Measurements from ENCODE around the gene DDX24. TPM values are rescaled to one million over a fixed set of nuclear protein-coding genes. Genes with fewer than 3 reads are reported as not detected.

Gene DDX24
- total RNA-seq, 2 donors from 2014 or later, result 131 to 137 TPM

DNA sequence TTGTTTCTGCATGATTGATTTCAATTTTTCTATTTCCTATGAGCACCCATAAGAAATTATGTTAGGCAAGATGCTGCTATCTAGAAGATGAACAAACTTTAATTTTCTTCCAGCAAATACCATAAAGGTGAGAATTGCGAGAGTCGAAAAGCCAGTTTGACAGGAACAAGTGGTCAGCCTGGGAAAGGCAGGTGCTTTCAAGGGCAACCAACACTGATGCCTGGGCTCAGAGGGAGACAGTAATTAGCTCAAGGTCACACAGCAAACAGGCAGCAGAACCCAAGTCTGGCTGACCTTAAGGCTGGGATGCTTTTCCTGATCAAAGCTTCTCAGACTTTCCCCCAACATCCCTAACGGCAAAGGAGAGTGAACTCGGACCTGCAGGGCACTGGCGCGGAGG lies 61.7 kb downstream of the DDX24 start:
- peaks cover 11% of the 10 kb centered on the region for H3K27me3 Mint-ChIP-seq (ENCODE audit: insufficient read depth)
- no peak overlapping the region for H3K27ac Mint-ChIP-seq
- H3K9me3 Mint-ChIP-seq, result no peaks in the 10 kb centered on the region
- H3K9me3 ChIP-seq (ENCODE audit: control insufficient read depth, low read length), result no peaks in the 10 kb centered on the region
- no peak for DNase-seq
- no peak overlapping the region for H3K4me3 ChIP-seq (ENCODE audit: low read length)
- TF ChIP-seq, protein P1, sequence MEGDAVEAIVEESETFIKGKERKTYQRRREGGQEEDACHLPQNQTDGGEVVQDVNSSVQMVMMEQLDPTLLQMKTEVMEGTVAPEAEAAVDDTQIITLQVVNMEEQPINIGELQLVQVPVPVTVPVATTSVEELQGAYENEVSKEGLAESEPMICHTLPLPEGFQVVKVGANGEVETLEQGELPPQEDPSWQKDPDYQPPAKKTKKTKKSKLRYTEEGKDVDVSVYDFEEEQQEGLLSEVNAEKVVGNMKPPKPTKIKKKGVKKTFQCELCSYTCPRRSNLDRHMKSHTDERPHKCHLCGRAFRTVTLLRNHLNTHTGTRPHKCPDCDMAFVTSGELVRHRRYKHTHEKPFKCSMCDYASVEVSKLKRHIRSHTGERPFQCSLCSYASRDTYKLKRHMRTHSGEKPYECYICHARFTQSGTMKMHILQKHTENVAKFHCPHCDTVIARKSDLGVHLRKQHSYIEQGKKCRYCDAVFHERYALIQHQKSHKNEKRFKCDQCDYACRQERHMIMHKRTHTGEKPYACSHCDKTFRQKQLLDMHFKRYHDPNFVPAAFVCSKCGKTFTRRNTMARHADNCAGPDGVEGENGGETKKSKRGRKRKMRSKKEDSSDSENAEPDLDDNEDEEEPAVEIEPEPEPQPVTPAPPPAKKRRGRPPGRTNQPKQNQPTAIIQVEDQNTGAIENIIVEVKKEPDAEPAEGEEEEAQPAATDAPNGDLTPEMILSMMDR (conservative IDR thresholded peaks at IDR 0.05), result no peak
- no peaks in the 10 kb centered on the region for H3K36me3 Mint-ChIP-seq (ENCODE audit: low read depth)
- H3K27me3 ChIP-seq (ENCODE audit: control insufficient read depth, insufficient read depth, low read length, poor library complexity, severe bottlenecking), result peaks cover 5% of the 10 kb centered on the region
- H3K9ac ChIP-seq (ENCODE audit: extremely low read depth, low read length, poor library complexity, severe bottlenecking), result no peak overlapping the region
- WGBS, 2 experiments (ENCODE audit: insufficient coverage in 1 of 2, insufficient read length in 1 of 2), result 92 to 93% methylated on average over 4 to 6 of the region's 6 CpGs
- H3K27ac ChIP-seq (ENCODE audit: low read depth, low read length), result no peak overlapping the region
- no peaks in the 10 kb centered on the region for H3K36me3 ChIP-seq (ENCODE audit: control insufficient read depth, insufficient read depth, low read length)
- H3K4me3 Mint-ChIP-seq, result no peak overlapping the region
- peaks cover 15% of the 10 kb centered on the region for H3K4me1 Mint-ChIP-seq
- peaks cover 8% of the 10 kb centered on the region for H3K4me1 ChIP-seq (ENCODE audit: control insufficient read depth, insufficient read depth, low read length)

DNA sequence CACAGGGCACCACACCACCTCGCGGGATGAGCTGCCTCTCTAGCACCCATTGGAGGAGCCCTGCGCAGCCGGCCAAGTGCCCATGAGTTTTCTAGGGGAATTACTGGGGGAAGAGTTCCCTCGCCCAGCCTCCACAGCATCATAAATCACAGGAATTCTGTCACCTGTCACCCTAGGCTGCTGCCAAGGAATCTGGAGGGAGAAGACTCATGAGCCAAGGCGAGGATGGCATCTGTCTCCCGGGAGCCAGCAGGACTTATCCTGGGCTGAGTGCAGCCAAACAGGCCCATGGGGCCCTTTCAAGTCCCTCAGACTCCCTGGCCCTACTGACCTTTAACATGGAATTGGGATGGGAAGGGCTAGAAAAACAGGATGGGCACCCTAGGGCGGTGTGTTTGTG lies 62.7 kb downstream of the DDX24 start:
- H3K4me1 ChIP-seq (ENCODE audit: control insufficient read depth, insufficient read depth, low read length), result peaks cover 8% of the 10 kb centered on the region
- WGBS, 2 experiments (ENCODE audit: insufficient coverage in 1 of 2, insufficient read length in 1 of 2), result 87 to 94% methylated on average over 6 to 8 of the region's 8 CpGs
- Mint-ChIP-seq H3K27me3 (ENCODE audit: insufficient read depth) (peaks cover 11% of the 10 kb centered on the region), H3K36me3 (ENCODE audit: low read depth) (no peaks in the 10 kb centered on the region), H3K27ac (no peak overlapping the region), H3K4me1 (peaks cover 15% of the 10 kb centered on the region), H3K9me3 (no peaks in the 10 kb centered on the region), H3K4me3 (no peak overlapping the region)
- TF ChIP-seq, protein P1 (conservative IDR thresholded peaks at IDR 0.05), result no peak
- no peaks in the 10 kb centered on the region for H3K36me3 ChIP-seq (ENCODE audit: control insufficient read depth, insufficient read depth, low read length)
- peaks cover 5% of the 10 kb centered on the region for H3K27me3 ChIP-seq (ENCODE audit: control insufficient read depth, insufficient read depth, low read length, poor library complexity, severe bottlenecking)
- H3K9ac ChIP-seq (ENCODE audit: extremely low read depth, low read length, poor library complexity, severe bottlenecking), result no peak overlapping the region
- no peak overlapping the region for H3K4me3 ChIP-seq (ENCODE audit: low read length)
- H3K27ac ChIP-seq (ENCODE audit: low read depth, low read length), result no peak overlapping the region
- H3K9me3 ChIP-seq (ENCODE audit: control insufficient read depth, low read length), result no peaks in the 10 kb centered on the region
- DNase-seq, result no peak

DNA sequence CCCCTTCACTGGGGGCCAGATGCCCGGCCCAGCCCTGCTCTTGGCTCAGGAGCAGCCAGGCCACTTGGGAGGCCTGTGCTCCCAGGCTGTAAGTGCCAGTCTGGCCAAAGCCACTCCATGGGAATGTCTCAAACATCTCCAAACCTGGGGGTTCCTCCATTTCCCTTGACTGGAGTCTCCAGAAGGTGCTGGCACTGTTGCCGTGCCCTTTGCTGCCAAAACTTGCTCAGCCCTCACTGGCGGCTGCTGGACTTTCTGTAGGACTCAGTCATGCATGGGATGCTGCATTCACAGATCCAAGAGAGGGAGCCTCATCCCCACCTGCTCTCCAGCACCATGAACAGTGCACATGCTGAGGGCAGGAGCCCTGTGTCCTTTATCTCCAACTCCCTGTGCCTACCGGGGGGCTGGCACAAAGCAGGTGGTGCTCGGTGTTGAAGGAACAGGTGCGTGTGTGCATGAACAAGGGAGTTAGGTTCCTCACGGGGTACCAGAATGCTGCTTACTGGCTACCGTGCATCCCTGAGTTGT lies 64.5 kb downstream of the DDX24 start:
- Histone ChIP-seq H3K9me3 (ENCODE audit: control insufficient read depth, low read length) (no peaks in the 10 kb centered on the region), H3K9ac (ENCODE audit: extremely low read depth, low read length, poor library complexity, severe bottlenecking) (no peak overlapping the region), H3K36me3 (ENCODE audit: control insufficient read depth, insufficient read depth, low read length) (no peaks in the 10 kb centered on the region), H3K27me3 (ENCODE audit: control insufficient read depth, insufficient read depth, low read length, poor library complexity, severe bottlenecking) (peaks cover 5% of the 10 kb centered on the region), H3K4me3 (ENCODE audit: low read length) (no peak overlapping the region), H3K27ac (ENCODE audit: low read depth, low read length) (no peak overlapping the region), H3K4me1 (ENCODE audit: control insufficient read depth, insufficient read depth, low read length) (no peaks in the 10 kb centered on the region)
- TF ChIP-seq, protein P1 (conservative IDR thresholded peaks at IDR 0.05), result no peak
- WGBS, 2 experiments (ENCODE audit: insufficient coverage in 1 of 2, insufficient read length in 1 of 2), result 87 to 90% methylated on average over 6 to 8 of the region's 8 CpGs
- no peaks in the 10 kb centered on the region for H3K9me3 Mint-ChIP-seq
- no peak for DNase-seq
- H3K27ac Mint-ChIP-seq, result no peak overlapping the region
- no peaks in the 10 kb centered on the region for H3K4me1 Mint-ChIP-seq
- H3K27me3 Mint-ChIP-seq (ENCODE audit: insufficient read depth), result peaks cover 14% of the 10 kb centered on the region
- no peaks in the 10 kb centered on the region for H3K36me3 Mint-ChIP-seq (ENCODE audit: low read depth)
- no peak overlapping the region for H3K4me3 Mint-ChIP-seq

Measured in endodermal cell (in vitro differentiated cells).